CD4-positive, alpha-beta T cell treated with Interferon gamma for 1 hour (primary cell): ENCODE results near the gene ELOVL6.
"Not testable (repeated sequence)": the region's sequence is repeated elsewhere in the genome, so short reads cannot be mapped to it uniquely, and the experiment has no call there.

ENCODE experiments used
- DNase-seq: peaks from one replicate; pipeline ENCODE4 v3.0.0-alpha.2; 2020

The ELOVL6 gene

GRCh38 chr4:110157166-110157565 is 41.2 kb downstream of the ELOVL6 start:
- DNase-seq, result not testable (repeated sequence)

DNA sequence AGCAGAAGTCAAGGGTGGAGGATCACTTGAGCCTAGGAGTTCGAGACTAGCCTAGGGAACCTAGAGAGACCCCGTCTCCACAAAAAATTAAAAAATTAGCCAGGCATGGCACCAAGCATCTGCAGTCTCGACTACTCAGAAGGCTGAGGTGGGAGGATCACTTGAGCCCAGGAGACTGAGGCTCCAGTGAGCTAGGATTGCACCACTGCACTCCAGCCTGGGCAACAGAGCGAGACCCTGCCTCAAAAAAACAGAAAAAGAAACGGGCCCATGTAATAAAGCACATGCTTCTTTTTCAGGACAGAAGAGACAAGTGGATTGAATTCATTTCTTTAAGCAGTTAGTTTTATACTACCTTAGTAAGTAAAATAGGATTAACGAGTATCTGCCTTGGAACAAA is 42.0 kb downstream of the ELOVL6 start:
- DNase-seq, result no peak

DNA sequence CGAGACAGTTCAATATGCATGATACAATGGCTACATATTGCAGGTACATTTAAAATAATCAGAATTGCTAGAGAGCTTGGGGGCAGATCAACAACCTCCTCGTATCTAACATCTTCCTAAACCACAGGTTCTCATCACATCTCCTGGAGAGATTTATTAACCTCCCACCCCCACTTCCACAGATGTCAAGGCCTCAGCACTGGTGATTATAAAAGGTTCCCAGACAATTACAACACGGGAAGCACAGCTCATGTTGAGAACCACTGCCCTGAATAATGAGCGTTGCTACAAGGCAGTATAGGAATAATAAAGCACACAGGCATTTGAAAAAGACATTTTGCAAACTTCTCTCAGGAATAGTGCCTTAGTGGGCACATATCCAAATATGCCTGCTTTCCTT is 42.8 kb downstream of the ELOVL6 start:
- no peak for DNase-seq

DNA sequence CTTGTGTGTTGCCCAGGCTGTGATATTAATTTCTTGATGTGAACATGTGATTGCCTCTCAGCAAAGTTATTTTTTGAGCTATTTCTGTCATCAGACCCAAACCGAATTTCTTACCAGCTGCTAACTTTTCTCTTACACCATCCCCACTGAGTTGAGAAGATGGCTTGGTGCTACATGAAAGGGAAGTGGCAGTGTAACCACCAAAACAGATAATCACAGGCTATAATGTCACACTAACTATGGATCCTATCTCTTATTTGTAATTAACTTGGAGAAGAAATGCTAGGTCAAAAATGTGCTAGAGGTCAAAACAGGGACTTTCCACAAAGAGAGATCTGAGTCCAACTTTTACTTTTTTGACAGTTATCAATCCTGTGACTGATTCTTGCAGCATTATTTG is 43.8 kb downstream of the ELOVL6 start:
- no peak for DNase-seq

GRCh38 chr4:110152386-110152785 is 46.0 kb downstream of the ELOVL6 start:
- no peak for DNase-seq

GRCh38 chr4:110149089-110149488 is 49.3 kb downstream of the ELOVL6 start:
- no peak for DNase-seq

DNA sequence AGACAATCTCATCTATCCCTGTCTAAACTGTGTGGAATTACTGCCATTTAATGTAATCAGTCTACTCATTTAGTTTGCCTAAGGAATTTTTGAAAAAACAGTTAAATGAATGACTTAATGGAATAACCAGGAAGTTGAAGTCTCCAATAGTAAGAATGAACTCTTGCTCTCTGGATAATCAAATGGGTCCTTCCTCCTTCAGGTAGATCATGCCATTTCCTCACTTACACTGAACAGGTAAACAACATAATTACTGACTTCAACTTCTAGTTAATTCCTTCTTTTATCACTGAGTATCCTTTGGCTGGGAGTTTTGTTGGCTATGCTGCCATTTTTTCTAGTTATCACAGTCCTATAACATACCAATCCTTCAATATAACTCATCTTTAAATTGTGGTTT is 56.0 kb downstream of the ELOVL6 start:
- DNase-seq, result no peak

DNA sequence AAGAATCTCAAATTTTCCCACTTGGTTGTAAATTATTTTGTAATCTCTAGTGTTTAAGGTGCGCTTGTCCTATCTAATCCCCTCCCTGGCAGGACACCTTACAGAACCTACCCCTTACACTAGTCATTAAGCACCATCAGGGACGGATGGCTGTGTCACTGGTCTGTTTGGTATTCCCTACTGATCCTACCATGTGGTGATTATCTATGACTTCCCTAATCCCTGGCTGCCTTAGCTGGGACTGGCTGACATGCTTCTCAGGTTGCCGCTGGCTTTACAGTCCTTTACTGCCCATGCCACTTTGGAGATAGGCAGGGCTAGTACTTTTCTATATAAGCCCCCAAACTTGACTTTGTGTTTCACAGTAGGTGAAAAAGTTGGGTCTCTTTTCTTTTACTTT is 58.6 kb downstream of the ELOVL6 start:
- DNase-seq, result no peak

- DNase-seq, result no peak
Observed at GRCh38 chr4:110139111-110139510, 59.3 kb downstream of the ELOVL6 start.

DNA sequence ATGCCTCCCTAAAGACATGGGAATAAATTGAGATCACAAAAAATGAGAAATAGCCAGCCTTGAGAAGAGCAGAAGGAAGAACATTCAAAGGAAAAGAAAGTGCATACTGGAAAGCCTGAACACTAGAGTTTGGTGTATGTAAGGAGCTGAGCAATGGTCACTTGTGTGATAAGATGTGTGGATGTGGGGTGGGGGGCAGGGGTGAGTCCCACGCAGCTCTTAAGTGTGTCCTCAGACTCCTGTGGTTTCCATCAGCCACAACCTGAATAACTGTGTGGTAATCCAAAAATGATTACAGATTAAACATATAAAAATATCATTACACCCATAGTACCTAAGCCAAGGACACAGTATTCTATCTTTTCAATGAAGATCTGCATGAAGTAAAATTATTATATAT is 59.9 kb downstream of the ELOVL6 start:
- DNase-seq, result no peak

DNA sequence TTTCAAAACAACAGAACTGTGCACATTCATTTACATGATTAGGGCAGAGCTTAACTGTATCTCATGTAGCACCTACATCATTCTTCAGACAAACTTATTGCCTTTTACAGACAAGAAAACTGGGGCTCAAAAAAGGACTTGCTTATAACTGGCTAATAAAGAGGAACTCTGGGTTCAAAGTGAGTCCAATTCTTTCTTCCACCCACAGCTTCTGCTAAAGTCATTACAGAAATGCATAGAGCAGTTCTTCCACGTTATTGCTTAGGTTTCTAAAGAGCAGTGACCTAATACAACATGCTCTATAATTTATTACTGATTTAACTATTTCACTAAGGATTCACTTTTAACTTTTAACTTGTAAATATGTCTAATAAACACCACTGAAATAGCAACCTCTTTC is 60.6 kb downstream of the ELOVL6 start:
- no peak for DNase-seq

DNA sequence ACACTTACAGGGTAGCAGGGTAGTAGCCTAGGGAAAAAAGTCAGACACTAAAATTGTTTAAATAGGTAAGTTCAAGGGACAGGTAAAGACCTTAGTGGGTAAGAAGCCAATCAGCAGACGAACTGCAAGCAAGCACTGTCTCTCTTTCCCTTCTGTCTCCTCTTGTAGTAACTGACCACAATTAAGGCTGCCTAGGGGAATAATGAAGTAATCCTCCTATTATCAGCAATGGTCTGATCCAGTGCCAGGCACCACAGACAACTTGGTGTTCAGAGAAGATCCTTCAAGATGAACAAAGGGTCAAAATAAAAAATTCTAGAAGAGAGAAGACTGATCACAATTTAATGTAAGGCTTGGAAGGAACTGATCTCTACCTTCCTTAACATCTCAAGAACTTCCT is 62.9 kb downstream of the ELOVL6 start:
- DNase-seq, result no peak

GRCh38 chr4:110135076-110135475 is 63.3 kb downstream of the ELOVL6 start:
- DNase-seq, result no peak

DNA sequence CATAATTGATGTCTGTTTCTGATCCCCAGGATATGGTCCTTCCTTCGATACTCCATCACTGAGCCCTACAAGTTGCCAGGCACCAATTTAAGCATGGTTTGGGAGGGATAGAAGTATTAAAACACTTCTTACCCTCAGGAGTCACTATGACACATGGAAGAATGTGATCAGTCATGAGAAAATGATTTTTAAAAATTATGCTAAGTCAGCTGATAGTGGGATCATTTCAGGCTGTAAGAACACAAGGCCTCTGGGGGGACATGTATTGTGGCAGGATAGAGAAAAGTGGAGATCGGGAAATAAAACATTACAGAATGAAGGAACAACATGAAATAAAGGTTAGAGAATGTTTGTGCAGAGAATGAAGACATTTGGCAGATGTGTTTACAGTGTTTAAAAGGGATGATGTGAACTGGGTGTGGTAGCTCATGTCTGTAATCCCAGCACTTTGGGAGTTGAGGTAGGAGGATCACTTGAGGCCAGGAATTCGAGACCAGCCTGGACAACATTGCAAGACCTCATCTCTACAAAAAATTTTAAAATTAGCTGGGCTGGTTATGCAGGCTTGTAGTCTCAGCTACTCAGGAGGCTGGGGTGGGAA is 64.0 kb downstream of the ELOVL6 start:
- no peak for DNase-seq

DNA sequence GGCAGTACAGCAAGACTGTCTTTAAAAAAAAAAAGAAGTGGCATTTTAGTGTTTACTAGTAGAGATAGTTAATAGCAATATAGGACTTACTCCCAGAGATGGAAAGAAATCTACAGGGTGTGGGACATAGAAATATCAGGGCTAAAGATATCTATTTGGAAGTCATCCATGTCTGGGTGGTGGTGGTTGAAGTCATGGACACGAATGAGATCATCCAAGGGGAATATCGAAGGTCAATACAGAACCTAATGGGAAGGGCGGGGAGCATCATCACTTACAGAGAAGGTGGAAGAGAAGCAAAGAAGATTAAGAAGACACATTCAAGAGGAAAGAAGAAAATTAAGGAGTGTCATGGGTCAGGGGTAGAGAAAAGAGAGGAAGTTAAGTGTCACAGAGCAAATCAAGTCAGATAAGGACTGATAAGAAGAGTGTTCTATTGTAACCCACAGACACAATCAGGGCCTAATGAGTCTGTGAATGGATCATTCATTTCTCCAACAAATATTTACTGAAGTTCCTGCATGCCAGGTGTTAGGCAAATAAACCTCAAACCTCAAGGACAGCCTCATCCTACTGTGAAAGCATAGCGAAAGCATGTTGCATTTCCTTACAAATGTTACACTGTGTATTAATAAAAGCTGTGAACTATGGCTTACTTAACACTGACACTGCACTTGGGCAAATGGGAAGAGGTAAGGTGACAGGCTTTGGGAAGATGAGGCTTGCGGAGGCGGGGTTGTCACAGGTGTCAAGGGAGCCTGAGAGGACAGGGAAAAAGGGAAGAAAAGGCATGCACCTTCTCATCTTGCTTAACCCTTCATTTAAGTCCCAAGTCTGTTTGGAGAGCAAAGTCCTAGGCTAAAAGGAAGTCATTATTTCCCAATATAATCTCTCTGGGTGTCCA is 65.3 kb downstream of the ELOVL6 start:
- no peak for DNase-seq

DNA sequence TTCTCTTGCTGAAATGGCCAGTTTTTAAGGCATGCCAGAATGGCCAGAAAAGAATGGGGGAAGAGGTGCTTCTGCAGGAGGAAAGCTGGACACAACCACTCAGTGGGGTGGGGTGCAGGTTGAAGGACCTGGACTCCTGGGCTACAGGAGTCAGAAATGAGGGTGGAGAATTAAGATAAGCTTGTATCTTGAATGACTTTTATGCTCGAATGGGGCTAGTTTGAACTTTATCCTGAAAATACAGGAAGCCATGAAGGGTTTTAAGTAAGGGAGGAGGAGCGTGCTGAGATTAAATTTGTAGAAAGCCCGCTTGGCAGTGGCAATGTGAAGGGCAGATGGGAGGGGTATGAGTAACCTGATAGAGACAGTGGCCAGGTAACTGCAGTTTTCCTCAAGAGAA is 66.5 kb downstream of the ELOVL6 start:
- DNase-seq, result no peak

GRCh38 chr4:110130576-110131358 is 67.6 kb downstream of the ELOVL6 start:
- DNase-seq, result no peak

DNA sequence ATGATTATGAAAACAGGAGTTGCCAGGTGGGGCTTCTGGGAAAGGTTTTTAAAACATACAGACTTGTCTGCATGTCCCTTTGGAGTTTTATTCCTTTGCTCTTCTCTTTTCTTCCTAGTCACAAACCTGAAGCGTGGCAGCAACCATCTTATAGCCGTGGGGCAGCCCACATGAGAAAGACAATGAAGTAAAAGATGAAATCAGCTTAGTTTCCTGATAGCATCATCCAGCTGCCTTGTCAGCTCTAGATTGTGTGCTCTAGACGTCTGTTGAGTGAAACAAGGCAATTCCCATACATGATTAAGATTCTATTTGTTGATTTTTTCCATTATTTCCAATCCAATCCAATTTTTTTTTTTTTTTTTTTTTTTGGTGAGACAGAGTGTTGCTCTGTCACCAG is 68.9 kb downstream of the ELOVL6 start:
- DNase-seq, result no peak

DNA sequence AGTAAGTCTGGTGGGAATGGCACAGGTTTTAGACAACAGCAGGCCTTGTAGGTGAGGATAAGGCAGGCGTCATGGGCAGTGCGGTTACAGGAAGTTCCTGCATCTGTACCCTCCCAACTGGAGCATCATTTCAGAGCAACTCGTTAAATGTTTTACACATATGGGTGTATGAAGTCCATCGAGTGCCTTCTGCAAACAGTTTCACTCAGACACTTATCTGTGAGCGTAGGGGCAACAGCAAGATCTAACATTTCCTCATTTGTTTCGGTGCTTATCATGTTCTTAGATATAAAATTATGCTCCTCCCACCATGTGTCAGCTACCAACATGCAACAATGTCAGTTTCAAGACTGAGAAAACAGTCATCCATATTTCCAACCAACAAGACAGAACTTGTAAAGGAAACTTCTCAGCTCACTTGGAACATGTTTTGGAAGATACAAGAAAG is 69.9 kb downstream of the ELOVL6 start:
- DNase-seq, result no peak

DNA sequence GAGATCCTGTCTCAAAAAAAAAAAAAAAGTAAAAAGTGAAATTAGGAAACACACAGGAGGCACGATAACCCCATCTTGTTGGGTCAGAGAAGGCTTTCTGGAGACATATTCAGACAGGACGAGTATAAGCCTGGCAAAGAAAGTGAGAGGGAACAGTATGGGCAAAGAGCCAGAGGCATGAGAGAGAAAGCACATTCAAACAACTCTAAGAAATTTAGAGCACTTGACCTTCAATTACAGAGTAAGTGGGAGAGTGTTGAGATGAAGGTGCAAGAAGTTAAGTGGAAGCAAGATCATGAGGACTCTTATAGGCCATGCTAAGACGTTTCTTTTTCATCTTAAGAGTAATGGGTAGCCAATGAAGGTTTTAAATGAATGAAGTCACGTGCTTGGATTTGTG is 70.4 kb downstream of the ELOVL6 start:
- no peak for DNase-seq

DNA sequence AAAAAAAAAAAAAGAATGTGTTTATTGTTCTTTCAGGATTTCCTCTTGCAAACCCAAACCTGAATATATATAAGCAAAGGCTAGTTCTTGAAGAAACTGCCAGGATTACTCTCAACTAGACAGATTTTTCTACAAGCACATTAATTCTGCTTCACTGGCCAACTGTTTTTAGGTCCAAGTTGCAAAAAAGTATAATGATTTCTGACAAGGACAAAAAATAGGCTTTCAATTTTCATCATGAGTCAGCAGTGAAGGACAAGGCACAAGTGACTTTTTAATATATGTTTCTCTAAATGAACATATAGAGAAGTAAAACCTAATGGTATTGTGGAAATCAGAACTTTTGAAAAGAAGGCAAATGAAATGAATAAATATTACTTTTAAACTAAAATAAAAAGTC is 73.7 kb downstream of the ELOVL6 start:
- no peak for DNase-seq

DNA sequence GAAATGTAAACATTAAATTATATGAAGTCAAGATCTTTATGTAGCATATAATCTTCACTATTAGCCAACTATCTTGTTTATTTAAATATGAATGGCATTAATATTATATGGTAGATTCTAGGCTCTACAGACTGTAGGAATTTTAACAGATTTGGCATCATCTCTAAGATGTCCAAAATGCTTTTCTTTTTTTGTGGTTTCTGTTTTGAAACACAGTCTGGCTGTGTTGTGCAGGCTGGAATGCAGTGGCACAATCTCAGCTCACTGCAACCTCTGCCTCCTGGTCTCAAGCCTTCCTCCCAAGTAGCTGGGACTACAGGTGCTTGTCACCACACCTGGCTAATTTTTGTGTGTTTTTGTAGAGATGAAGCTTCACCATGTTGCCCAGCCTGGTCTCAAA is 76.2 kb downstream of the ELOVL6 start:
- DNase-seq, result no peak

DNA sequence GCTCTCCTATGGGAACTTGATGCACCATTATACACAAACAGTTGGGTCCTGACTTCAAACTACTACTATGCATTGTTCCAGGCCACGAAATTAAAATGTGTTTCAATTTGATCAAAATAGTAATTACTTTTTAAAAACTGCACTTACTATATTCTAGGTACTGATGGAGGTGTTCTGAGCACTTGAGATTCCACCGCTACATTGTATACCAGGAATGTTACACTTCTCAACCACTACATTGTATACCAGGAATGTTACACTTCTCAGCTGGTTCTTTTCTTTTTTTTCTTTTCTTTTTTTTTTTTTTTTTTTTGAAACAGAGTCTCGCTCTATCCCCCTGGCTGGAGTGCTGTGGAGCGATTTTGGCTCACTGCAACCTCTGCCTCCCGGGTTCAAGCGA is 77.9 kb downstream of the ELOVL6 start:
- DNase-seq, result no peak

DNA sequence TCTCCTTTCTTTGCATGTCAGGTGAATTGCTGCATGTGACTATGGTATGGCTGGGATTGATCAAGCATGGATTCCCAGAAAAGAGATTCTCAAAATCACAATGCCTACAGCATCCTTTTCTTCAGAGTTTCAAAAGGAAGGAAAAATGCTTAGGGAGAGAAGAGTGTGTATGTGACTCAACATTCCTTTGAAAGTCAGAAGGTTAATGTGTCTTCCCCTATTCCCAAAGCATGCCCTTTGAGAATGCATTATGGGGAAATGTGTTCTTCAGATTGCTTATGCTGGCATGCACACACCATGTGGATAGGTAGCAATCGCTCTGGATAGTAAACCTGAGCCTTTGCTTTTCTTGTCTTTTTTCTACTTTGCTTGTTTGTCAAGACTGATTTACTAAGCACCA is 78.5 kb downstream of the ELOVL6 start:
- DNase-seq, result no peak
